ENCODE measurements around the gene RERE.

The RERE gene

DNA sequence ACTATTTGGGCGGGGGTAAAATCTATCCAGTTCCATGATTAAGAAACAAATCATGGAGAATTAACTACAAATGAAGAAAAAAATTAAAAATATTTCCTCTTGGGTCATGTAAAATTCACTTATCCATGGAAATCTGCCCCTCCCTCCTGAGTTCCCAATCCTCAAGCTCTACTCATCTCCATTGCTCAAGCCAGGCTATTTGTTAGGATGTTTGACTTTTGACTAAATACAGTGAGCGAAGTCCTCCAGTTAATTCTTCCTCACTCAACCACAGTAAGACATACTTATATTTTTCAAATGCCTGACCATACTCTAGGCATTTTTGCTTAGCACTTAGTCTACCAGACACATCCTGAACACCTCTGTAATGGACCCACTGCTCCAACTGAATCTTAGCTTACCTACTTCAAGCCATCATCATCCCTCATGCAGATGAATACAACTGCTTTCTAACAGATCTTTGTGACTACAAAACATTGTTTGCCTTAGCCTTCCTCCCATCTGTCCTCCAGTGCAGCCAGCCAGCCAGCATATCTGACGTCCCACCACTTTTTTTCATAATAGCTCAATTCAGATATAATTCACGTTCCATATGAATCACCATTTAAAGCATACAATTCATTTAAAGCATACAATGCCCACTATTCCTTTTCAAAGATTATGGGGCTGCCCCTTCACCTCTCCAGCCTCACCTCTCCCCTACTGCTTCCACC is 154.2 kb downstream of the RERE start:
- DNase-seq, result no peak

DNA sequence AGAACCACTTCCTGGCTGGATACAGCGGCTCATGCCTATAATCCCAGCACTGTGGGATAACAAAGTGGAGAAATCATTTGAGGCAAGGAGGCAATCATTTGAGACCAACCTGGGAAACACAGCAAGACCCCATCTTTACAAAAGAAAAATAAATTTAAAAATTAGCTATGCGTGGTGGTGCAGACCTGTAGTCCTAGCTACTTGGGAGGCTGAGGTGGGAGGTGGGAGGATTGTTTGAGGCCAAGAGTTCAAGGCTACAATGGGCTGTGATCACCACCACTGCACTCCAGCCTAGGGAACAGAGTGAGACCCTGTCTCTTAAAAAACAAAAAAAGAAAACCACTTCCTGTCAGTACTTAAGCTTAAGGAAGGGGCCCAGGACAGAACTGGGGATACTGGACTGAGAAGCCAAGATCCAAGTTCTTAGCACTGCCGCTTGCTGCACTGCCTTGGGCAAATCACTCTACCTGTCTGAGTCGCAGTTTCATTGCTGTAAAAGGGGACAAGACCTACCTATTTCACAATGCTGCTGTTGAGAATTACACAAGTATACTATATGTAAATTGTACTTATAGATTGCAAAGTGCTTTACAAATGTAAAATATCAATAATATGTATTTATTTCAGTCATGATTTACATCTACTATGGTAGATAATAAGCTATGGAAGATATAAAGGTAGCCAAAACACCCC is 154.9 kb downstream of the RERE start:
- DNase-seq, result no peak

DNA sequence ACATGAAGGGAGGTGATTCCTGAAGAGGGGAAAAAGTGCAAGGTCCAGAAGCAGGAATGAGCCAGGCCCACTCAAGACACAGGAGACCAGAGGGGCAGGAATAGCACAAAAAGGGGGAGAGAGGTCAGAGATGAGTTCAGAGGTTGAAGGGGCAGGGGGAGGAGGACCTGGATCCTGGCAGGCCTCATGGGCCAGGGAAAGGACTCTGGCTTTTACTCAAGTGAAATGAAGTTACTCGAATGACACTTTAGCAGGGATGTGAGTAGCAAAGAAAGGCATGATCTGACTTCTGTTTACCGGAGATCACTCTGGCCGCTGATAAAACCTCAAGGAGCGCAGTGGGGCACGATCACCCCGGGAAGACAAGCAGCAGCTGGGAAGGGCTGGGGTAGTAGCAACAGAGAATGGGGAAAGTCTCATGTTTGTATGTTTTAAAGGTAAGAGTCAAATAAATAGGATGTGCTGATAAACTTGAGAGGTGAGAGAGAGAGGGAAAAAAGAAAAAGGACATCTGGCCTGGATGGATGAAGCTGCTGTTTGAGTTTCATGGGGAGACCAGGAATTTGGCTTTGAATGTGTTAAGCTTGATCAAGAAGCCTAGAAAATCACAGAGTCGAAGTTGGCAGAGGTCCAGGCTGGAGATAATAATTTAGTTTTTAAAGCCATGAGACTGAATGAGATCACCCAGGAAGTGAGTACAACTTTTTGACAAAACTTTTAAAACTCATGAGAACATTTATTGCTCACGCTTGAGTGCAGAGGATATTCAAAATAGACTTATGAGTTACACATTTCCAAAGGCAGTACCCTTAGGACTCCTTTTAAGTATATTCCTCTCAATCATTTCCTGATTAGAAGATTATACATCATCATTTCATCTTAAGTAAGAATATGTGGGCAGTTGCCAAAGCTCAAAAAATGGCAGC is 156.0 kb downstream of the RERE start:
- peak; percentile 15 for DNase-seq

DNA sequence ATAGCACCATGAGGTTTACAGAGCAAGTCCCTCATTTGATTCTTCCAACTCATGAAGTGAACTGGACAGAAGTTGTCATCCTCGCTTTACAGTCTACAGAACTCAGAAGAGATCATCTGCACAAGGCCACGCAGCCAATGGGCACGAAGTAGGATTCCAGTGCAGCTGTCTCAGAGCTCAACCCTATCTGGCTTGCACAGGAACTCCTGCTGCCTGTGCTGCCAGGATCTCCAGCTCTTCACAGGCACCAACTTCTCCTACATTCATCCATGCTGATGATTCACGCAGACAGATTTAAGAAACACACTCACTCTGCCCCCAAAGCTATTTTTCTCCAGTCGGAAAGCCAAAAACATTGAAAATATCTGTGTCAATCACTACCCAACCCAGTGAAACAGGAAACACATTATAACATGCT is 157.0 kb downstream of the RERE start:
- no peak for DNase-seq

DNA sequence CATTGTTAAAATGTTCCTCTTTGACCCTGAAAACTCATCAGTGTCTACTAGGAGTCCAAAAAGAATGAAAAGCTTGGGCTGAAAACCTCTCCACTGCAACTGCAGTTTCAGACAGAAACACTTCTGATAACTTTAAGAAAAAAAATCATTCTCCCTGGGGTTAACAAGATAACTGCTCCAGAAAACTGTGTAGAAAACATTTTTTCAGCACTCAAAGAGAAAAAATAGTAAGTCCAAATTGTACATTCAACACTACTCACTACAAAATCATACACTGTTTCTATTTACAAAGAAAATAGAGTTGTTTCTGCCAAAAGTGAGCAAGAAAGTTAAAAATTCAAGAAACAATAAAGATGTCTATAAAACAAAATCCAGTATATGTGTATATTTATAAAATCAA is 157.8 kb downstream of the RERE start:
- no peak for DNase-seq

DNA sequence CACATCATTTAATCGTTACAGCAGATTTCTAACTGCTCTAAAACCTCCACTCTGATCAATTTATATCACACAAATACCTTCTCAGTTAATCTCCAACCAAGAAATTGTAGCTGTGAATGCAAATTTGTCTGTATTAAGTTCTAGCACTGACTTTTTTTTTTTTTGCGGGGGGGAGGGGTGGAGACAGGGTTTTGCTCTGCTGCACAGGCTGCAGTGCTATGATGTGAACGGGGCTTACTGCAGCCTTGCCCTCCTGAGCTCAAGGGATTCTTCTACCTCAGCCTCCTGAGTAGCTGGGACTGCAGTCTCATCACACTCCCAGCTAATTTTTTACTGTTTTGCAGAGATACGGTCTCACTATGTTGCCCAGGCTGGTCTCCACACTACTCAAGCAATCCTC is 163.6 kb downstream of the RERE start:
- no peak for DNase-seq

DNA sequence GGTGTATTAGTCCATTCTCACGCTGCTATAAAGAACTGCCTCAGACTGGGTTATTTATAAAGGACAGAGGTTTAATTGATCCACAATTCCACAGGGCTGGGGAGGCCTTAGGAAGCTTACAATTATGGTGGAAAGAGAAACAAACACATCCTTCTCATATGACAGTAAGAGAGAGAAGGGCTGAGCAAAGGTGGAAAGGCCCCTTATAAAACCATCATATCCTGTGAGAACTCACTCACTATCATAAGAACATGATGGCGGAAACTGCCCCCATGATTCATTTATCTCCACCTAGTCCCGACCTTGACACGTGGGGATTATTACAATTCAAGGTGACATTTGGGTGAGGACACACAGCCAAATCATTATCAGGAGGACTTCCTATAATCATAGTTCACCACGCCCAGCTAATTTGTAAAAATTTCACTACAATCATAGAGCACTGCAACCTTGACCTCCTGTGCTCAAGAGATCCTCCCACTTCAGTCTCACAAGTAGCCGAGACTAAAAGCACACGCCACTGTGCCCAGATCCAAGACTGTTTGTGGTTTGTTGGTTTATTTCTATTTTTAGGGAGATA is 164.9 kb downstream of the RERE start:
- DNase-seq, result no peak

DNA sequence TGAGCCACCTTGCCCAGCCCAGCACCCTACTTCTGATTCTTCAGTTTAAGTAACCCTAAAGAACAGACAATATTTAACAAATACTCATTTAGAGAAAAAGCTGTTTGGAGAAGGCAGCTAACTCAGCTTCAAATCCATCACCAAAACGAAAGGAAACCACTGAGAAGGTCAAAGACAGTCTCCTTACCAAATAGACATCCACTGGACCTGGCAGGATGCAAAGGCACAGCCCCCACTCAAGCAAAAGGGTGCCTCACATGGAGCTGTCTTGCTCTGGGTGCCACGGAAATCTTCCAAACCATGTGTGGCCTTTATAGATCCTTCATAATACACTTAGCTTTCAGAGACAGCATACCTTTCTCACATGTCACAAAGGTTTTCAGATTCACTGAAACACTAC is 165.5 kb downstream of the RERE start:
- DNase-seq, result no peak

DNA sequence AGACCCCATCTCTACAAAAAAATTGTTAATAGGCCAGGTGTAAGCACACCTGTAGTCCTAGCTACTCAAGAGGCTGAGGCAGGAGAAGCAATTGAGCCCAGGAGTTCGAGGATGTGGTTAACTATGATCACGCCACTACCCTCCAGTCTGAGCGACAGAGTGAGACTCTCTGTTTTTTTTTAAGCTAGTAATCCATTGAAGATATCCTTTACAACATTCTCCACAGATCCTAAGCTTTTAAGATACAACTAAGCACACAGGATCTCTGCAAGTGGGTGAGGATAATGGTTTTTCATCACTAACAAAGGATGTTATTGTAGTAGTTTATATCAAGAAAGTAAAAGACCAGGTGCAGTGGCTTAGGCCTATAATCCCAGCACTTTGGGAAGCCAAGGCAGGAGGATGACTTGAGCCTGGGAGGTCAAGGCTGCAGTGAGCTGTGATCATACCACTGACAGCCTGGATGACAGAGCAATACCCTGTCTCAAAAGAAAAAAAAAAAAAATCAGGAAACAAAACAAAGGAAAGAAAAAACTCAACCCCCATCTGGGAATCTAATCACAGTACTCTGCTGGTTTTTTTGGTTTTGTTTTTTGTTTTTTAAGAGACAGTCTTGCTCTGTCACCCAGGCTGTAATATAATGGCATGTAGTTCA is 166.1 kb downstream of the RERE start:
- DNase-seq, result no peak

DNA sequence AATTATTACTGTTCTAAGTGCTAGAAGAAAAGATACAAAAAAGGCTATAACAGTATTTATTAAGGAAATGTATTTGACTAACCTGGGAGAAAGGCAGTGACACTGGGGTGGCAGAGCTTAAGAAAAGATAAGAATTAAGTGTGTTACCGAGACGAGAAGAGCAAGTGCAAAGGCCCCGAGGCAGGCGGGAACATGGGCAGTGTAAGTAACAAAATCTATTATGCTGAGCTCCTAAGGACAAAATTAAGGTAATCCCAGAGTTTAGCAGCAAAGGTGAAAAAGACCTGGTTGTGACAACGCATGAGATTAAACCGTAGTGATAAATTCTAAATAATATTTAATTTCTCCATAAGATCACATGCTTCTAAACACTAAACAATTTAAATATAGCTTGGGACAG is 167.6 kb downstream of the RERE start:
- no peak for DNase-seq

DNA sequence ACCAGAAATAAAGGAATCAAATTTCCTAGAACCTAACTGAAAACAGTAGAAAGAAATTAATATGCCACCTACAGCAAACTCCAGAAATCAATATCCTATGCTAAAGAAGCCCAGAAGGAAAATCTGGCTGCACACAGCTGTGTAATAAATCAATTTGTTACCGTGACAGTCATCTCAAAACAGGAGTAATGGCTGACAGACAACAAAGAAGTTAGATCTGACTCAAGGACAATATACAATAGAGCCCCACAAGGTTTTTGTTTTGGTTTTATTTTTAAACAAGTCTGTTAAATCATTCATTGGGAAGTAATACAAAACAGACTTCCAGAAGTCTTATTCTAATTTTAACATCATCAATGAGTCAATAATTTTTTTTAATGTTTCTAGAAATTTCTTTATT is 168.4 kb downstream of the RERE start:
- DNase-seq, result peak; percentile 13

DNA sequence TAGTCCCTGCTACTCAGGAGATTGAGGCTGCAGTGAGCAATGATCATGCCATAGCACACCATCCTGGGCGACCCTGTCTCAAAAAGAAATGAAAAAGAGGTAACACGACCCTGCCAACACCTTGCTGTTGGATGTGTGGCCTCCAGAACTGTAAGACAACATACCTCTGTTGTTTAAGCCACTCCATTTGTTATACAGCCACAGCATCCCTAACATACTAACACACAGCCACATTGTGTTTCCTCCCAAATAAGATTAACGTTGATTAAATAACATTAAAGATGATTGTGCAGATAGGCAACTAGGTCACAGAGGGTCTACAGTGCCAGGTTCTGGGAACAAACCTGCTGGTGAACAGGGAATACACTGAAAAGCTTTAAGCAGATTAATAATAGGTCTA is 170.4 kb downstream of the RERE start:
- no peak for DNase-seq

DNA sequence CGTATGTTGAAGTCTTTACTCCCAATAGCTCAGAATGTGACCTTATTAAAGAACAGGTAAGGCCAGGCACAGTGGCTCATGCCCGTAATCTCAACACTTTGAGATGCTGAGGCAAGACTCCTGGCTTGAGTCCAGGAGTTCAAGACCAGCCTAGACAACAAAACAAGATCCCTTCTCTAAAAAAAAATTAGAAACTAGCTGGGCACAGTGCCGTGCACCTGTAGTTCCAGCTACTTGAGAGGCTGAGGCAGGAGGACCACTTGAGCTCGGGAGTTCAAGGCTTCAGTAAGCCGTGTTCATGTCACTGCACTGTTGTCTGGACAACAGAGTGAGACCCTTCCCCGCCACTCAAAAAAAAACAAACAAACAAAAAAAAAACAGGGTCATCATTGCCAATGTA is 171.3 kb downstream of the RERE start:
- no peak for DNase-seq

DNA sequence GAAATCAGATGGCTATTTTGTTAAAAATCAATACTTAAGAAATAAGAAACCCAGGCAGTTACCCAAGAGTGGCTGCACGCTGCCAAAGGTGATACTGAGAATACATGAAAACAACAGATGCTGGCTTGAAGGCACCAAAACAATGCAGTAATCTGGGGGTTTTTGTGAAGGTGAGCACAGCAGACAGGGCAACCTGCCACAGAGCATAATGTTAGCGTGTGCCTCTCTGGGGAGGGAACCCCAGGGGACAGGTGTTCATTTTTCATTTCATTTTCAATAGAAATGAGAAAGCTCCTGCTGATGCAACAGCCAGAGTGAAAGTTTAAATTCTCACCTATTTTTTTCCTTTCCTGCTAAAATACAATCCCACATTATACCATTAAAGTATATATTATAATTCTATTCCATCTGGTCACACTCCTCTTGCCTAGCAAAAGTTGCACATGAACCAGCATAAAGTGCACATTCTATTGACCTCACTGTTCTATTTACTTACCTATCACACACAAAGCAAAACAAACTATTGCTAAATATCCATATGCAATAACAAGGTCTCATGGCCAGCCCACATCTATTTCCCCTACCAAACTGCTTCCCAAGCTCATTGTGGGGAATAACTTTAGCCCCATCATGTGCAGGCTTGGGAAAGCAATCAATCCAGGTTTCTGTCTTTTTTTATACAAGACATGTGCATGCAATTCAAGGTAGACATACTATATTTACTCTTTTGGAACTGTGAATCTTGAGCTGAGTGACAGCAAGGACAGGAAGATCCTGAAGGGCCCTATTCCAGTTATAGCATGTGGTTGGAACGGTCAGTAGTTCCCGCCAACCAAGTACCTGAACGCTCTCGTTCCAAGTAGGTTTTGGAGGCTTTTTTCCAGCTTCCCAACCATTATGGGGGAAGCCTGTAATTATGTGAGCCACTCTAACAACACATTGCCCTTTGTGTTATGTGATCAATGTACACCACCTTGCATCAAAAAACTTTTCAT is 173.6 kb downstream of the RERE start:
- peak; percentile 83 for DNase-seq

DNA sequence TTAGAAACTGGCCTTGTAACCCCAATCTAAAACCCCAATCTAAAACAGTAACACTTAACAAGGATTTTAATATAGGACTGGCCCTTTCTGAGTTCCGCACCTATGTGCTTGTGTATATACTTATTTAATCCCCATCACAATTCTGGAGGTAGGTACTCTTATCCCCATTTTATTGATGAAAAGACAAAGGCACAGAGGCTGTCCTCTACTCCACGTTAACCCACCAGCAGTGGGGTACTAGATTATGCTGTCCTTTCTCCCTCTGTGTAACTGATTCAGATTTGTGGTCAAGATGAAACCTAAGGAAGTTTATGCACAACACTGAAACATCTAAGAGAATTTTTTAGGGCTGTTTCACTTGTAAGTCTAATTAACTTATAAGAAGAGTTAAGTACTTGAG is 175.3 kb downstream of the RERE start:
- no peak for DNase-seq

DNA sequence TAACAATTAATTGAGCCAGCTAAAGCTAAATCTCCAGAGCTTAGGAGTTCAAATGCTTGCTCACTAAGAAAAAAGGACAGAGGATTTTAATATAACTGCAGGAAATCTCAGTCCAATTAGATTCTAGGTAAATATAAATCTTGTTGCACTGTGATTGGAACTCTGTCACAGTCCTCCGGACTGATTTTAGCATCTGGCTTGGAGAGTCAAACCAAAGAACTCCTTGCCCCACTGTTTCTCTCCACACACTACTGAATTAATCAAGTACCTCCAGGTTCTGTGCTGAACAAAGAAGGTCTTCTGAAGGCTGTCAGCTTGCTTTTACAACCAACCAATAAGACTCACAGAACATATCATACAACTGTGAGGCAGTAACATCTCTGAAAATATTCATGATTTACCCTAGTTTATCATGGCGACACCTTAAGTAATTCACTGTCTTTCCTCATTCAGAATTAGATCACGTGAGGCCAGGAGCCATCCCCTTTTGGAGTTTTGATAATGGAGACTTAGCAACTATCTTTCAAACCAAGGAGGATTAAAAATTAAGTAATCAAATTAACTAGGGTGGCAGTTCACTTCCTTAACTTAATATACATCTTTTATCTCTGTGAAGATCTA is 176.0 kb downstream of the RERE start:
- no peak for DNase-seq

DNA sequence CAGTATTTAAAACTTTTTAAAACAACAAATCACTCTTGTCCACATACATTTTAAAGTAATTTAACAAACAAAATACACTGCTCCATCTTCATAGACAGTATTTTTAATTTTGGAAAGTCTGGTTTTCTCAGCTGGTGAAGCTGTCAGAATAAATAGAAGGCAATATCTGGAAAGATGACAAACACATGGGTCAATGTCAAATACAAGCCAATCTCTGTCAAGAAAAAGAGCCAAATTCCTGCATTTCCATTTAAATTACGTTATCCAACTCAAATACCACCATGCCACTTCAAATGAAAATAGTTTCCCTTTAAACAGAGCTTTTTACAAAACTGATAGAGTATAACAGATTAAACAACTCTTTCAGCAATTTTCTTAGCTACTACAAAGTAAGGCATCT is 176.5 kb downstream of the RERE start:
- no peak for DNase-seq

DNA sequence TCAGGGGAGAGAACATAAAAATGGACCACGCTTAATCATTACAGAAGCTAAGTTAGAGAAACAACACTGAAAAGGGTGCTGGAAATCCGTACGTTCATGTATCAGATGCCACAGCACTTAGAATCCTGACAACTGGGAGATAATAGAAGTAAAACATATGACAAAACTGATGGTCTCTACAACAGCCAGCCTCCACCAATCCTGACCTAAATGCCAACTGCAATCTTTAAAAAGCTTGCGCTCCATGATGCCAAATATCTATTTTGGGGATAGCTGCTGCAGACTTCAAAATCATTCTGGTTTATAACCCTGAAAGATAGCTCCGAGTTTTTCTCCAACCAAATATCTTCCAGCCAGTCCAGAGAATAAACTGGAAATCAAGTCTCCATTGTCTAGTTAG is 178.3 kb downstream of the RERE start:
- no peak for DNase-seq

DNA sequence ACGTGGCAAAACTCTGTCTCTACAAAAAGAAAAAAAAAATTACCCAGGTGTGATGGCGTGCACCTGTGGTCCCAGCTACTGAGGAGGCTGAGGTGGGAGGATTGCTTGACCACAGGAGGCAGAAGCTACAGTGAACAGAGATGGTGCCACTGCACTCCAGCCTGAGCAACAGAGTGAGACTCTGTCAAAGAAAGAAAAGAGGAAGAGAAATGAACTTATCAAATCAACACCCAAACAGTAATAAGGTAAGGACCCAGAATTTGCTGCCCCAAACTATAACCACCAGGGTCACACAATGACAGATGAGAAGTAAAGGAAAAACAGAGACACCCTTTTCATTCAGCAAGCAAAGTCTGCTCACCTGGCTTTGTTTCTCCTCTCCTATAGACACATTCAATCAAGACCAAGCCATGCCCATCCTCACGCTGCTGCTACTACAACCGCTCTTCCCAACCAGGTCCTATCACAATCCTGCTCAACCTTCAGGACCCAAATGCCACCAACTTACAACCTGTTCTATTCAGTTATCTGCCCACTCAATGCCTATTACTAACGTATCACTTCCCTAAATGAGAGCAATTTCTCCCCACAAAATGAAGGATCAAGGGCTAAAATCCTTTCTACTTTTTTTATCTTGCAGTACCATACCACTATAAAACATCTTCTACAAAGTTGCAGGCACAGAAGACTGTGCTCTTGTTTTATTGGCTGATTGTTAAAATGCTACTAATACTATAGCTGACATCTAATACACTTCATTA is 183.5 kb downstream of the RERE start:
- no peak for DNase-seq

DNA sequence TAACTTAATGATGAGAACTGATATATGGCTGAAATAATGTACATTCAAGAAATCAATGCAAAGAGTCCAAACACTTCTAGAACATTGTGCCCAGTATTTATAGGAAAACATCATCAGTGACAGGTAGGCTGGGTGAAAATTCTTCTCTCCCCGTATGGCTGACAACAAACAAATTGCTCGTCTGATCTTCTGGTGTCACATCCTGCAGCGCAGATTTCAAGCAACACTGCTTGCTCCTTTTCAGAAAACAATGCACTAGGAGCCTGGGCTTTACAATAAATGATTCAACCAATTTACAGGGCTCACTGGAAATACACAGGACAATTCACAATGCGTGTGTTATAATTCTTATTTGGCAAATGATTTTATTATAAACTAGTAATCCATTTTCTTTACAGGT is 185.3 kb downstream of the RERE start:
- DNase-seq, result no peak
